GM12878 (cell line): ENCODE results near the gene DAPK2. TPM values are rescaled to one million over a fixed set of nuclear protein-coding genes. Genes with fewer than 3 reads are reported as not detected.

Experiments used
- ATAC-seq: fragments of 200-7000 bp; cut with Tn5 transposase; 3 replicates; pipeline ENCODE4 v1.9.1; 2020; ENCODE audit warnings: mild to moderate bottlenecking, moderate library complexity
- BruUV-seq: library from RNA; stranded (reverse); fragments of 400-500 nt; replicated peaks from 2 replicates; lab custom pipeline; 2021; lab: Mats Ljungman, UMichigan
- CTCF ChIA-PET: fragments of 300-600 bp; sonication (Branson Sonifier 250); formaldehyde crosslinking; extraction: SDS; loops from one replicate; lab custom pipeline; 2021; ENCODE audit warnings: inconsistent platforms; lab: Yijun Ruan, JAX
- POLR2A ChIA-PET: fragments of 350-600 bp; formaldehyde crosslinking; extraction: SDS; loops from one replicate; lab custom pipeline; 2021; ENCODE audit warnings: inconsistent platforms; lab: Charles Lee
- RAD21 ChIA-PET: fragments of 300-600 bp; sonication (Branson Sonifier 250); formaldehyde crosslinking; loops from one replicate; lab custom pipeline; 2023; ENCODE audit warnings: antibody characterized with exemption; ENCODE audit not compliant: unreplicated experiment; lab: Charles Lee
- SMC1A ChIA-PET: fragments of 300-600 bp; sonication (Branson Sonifier 250); formaldehyde crosslinking; loops from one replicate; lab custom pipeline; 2023; ENCODE audit not compliant: unreplicated experiment, uncharacterized antibody; lab: Charles Lee
- DNase-seq: peaks from one replicate; pipeline ENCODE4 v3.0.0-alpha.2; 2011; ENCODE audit warnings: low read depth, low spot score
- FAIRE-seq: peaks from 3 replicates; lab custom pipeline; 2011; peaks lifted over from hg19 to GRCh38; lab: Jason Lieb, UNC
- H2AFZ ChIP-seq: 2 replicates; pipeline ENCODE4 v1.6.0; 2011; ENCODE audit warnings: low read depth, low read length, control low read depth; ENCODE audit not compliant: control insufficient read depth
- H3K27ac ChIP-seq: 2 replicates; pipeline ENCODE4 v1.5.1; 2011; ENCODE audit warnings: control low read depth; ENCODE audit not compliant: control insufficient read depth, insufficient read depth
- H3K27me3 ChIP-seq, 2 experiments: replicated peaks in 1 of 2; 2 replicates each; pipeline versions ENCODE4 v1.6.0 to v1.6.1; 2011; ENCODE audit warnings: low read length in 1 of 2; ENCODE audit not compliant: control insufficient read depth in 2 of 2, insufficient read depth in 2 of 2
- H3K36me3 ChIP-seq, 2 experiments: 2 replicates each; pipeline ENCODE4 v1.5.1; 2011; ENCODE audit warnings: low read length in 1 of 2; ENCODE audit not compliant: control insufficient read depth in 2 of 2, insufficient read depth in 2 of 2
- H3K4me1 ChIP-seq: 2 replicates; pipeline ENCODE4 v1.6.1; 2011; ENCODE audit warnings: mild to moderate bottlenecking, low read length, moderate library complexity, mixed read lengths; ENCODE audit not compliant: control insufficient read depth, insufficient read depth
- H3K4me2 ChIP-seq: 2 replicates; pipeline ENCODE4 v1.6.0; 2011; ENCODE audit warnings: control low read depth; ENCODE audit not compliant: control insufficient read depth, insufficient read depth
- H3K4me3 ChIP-seq: fragments of 200-600 bp; sonication (generic); 2 replicates; pipeline ENCODE4 v1.5.1; 2016
- H3K79me2 ChIP-seq: 2 replicates; pipeline ENCODE4 v1.6.0; 2011; ENCODE audit warnings: low read length; ENCODE audit not compliant: control insufficient read depth, insufficient read depth
- H3K9ac ChIP-seq: 2 replicates; pipeline ENCODE4 v1.8.0; 2011; ENCODE audit warnings: low read length, control low read depth, mixed read lengths; ENCODE audit not compliant: control insufficient read depth, insufficient read depth
- H3K9me3 ChIP-seq: replicated peaks from 3 replicates; pipeline ENCODE4 v1.5.1; 2011; ENCODE audit warnings: mild to moderate bottlenecking, low read length; ENCODE audit not compliant: control insufficient read depth, insufficient read depth
- H4K20me1 ChIP-seq: 2 replicates; pipeline ENCODE4 v1.6.0; 2011; ENCODE audit not compliant: control insufficient read depth, insufficient read depth
- NR2C2 ChIP-seq: IDR thresholded peaks from 2 replicates; pipeline ENCODE4 v1.6.1; 2011; ENCODE audit warnings: borderline replicate concordance, low read depth; ENCODE audit not compliant: control insufficient read depth, insufficient read length
- NR2F1 ChIP-seq: fragments of 450-650 bp; conservative IDR thresholded peaks from 2 replicates; pipeline ENCODE4 v1.6.1; 2017; ENCODE audit warnings: mild to moderate bottlenecking
- POLR2AphosphoS2 ChIP-seq: IDR thresholded peaks from 2 replicates; pipeline ENCODE4 v1.6.1; 2011; ENCODE audit warnings: low read depth, mild to moderate bottlenecking, low read length, improper control_type of control experiment, moderate library complexity
- REST ChIP-seq: IDR thresholded peaks from 2 replicates; pipeline ENCODE4 v1.6.1; 2012; ENCODE audit warnings: mild to moderate bottlenecking, low read depth, low read length
- SP1 ChIP-seq: IDR thresholded peaks from one replicate; pipeline ENCODE4 v1.6.1; 2011; ENCODE audit warnings: low read depth, low read length
- ZBTB11 ChIP-seq: fragments of 450-650 bp; formaldehyde crosslinking; IDR thresholded peaks from 2 replicates; pipeline ENCODE4 v1.5.0; 2022; ENCODE audit warnings: mild to moderate bottlenecking, missing genetic modification characterization
- ZNF687 ChIP-seq: fragments of 450-650 bp; IDR thresholded peaks from 2 replicates; pipeline ENCODE4 v1.6.1; 2017; ENCODE audit warnings: mild to moderate bottlenecking, moderate library complexity
- WGBS: methylation state at CpG from one replicate; pipeline ENCODE4 v1.1.6; 2016; ENCODE audit warnings: low lambda C conversion rate; ENCODE audit not compliant: insufficient replicate concordance, insufficient coverage; ENCODE audit errors: missing lambda C conversion rate; 5-methylcytosine and 5-hydroxymethylcytosine counted together
- in situ Hi-C: fragments of 300-500 bp; cut with MboI; formaldehyde crosslinking; loops from 9 replicates; pipeline ENCODE4 v1.14.3; 2018; ENCODE audit warnings: mixed read lengths
- intact Hi-C: fragments of 100-400 bp; cut with micrococcal nuclease; formaldehyde crosslinking; loops from one replicate; pipeline ENCODE4 v1.14.2; 2022; ENCODE audit not compliant: unreplicated experiment
- polyA plus RNA-seq, 11 experiments: library from polyadenylated mRNA; depleted of rRNA in 4 of 11; unstranded in 6 of 11; stranded (reverse) in 5 of 11; fragments of >200 nt; fragmentation: Nextera tagmentation in 4 of 11; fragmentation: Illumina TruSeq in 1 of 11; extraction: Ambion mirVana in 4 of 11; extraction: Trizol in 1 of 11; gene quantifications; 1 replicate in 1 of 11; 2 replicates in 10 of 11; pipeline versions ENCODE4 v1.2.1 to v1.2.3, GENCODE V29; 2011 to 2016; ENCODE audit warnings: inconsistent platforms in 2 of 11, missing spikeins in 2 of 11, low read depth in 1 of 11
- total RNA-seq, 4 experiments: library from RNA; depleted of rRNA in 3 of 4; stranded (reverse); fragments of >200 nt in 3 of 4; fragmentation: Illumina TruSeq in 1 of 4; extraction: Trizol in 1 of 4; gene quantifications; 2 replicates each; pipeline versions ENCODE4 v1.2.1 to v1.2.3, GENCODE V29; 2013 to 2021

DAPK2 gene
- total and polyA plus RNA-seq, 10 of the 15 experiments (the other 5 are each of a cell fraction or from before 2014, with no cell fraction given), result 0.69 to 8.4 (median 4.1) TPM

GRCh38 chr15:63938486-63939061 lies 107.7 kb downstream of the DAPK2 start (continued):
- TF ChIP-seq ZNF687 (no peak), ZBTB11 (CRISPR knock-in tag) (no peak)

- no peaks in the 10 kb centered on the region for H3K4me1 ChIP-seq
- RAD21 ChIA-PET, result interaction anchor here (0.7 to 1.2 kb wide), 2 partner anchors 112 to 782 kb away, joined by 3 to 4 read pairs; partner anchors contain the start of gene DAPK2
- TF ChIP-seq NR2C2, result no peak
- no peak for TF ChIP-seq REST
- TF ChIP-seq NR2F1, result no peak
- TF ChIP-seq SP1, result no peak
- no peak for TF ChIP-seq POLR2AphosphoS2
Observed at GRCh38 chr15:63933522-63933921, 112.8 kb downstream of the DAPK2 start.

More at GRCh38 chr15:63933522-63933921, 112.8 kb downstream of the DAPK2 start:
- intact Hi-C loops (no loop called here), in situ Hi-C loops (no loop called here)
- no peaks in the 10 kb centered on the region for H3K9me3 ChIP-seq
- H3K9ac ChIP-seq, result no peak overlapping the region
- ATAC-seq (no peak), FAIRE-seq (no peak), DNase-seq (no peak)
- H3K4me2 ChIP-seq, result no peak overlapping the region
- BruUV-seq, result no TSS peak
- H3K79me2 ChIP-seq, result no peaks in the 10 kb centered on the region
- ChIA-PET CTCF (interaction anchor here (0.7 to 3.6 kb wide), 5 partner anchors 12 to 499 kb away, joined by 3 to 18 read pairs (median 4); no protein-coding TSS in a partner anchor), POLR2A (interaction anchor here (0.7 kb wide), 1 partner anchor 193 kb away, joined by 6 read pairs; no protein-coding TSS in a partner anchor), SMC1A (interaction anchor here (1.0 to 2.2 kb wide), 2 partner anchors 12 to 13 kb away, joined by 3 to 6 read pairs; no protein-coding TSS in a partner anchor)
- no peaks in the 10 kb centered on the region for H4K20me1 ChIP-seq
- H2AFZ ChIP-seq, result no peak overlapping the region
- H3K27ac ChIP-seq, result no peak overlapping the region
- H3K27me3 ChIP-seq, result no peaks in the 10 kb centered on the region
- WGBS, result 78% methylated on average over 5 of the region's 5 CpGs
- no peak overlapping the region for H3K4me3 ChIP-seq
- H3K36me3 ChIP-seq, result no peaks in the 10 kb centered on the region; a peak in 1 of 4 replicates
